ENCODE results near the gene MIXL1. TPM values are rescaled to one million over a fixed set of nuclear protein-coding genes. Genes with fewer than 3 reads are reported as not detected.
A peak's percentile ranks its signal among the peaks of the same experiment; 100 is the strongest.
"Not testable (repeated sequence)": the region's sequence is repeated elsewhere in the genome, so short reads cannot be mapped to it uniquely, and the experiment has no call there.

MIXL1 gene
- total RNA-seq, 6 donors from 2014 or later = 0.20 TPM; not detected in 5

DNA sequence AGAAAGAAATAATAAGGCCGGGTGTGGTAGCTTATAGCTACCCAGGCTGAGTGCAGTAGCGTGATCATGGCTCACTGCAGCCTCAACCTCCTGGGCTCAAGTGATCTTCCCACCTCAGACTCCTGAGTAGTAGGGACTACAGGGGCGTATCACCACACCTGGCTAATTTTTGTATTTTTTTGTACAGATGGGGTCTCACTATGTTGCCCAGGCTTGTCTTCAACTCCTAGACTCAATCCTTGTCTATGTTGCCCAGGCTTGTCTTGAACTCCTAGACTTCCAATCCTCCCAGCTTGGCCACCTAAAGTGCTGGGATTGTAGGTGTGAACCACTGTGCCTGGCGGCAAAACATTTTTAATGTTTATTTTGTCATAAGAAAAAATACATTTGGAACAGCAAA, 30.5 kb downstream of the MIXL1 start:
- Histone ChIP-seq H3K4me3 (no peak overlapping the region), H3K36me3 (no peaks in the 10 kb centered on the region), H3K4me1 (no peaks in the 10 kb centered on the region), H3K27ac (no peak overlapping the region), H3K27me3 (no peaks in the 10 kb centered on the region), H3K9me3 (no peaks in the 10 kb centered on the region)
- 93 to 99% methylated on average over 4 of the region's 4 CpGs for WGBS, 2 donors
- DNase-seq (no peak), ATAC-seq (ENCODE audit: low FRiP score in 2 of 2) (no peak)
- TF ChIP-seq POLR2A (IDR thresholded peaks at IDR 0.05) (no peak), POLR2AphosphoS5 (IDR thresholded peaks at IDR 0.05) (no peak), EP300 (IDR thresholded peaks at IDR 0.05) (no peak), CTCF (IDR thresholded peaks at IDR 0.05) (no peak)

DNA sequence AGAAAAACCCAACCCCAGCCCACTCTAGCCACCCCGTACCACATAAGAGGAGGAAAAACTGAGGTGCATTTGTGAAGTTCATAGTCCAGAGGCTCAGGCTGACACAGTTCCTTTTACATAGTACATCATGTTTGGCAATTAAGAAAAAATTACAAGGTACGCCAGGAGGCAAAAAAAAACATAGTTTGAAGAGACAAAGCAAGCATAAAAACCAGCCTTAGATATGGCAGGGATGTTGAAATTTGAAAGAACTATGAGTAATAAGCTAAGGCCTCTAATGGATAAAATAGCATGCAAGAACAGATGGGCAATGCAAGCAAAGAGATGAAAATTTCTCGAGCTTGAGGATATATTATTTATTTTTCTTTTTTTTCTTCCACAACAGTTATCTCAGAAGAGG, 31.9 kb downstream of the MIXL1 start:
- H3K27ac ChIP-seq = no peak overlapping the region
- WGBS, 2 donors = 78 to 83% methylated on average over 3 of the region's 3 CpGs
- H3K4me1 ChIP-seq = no peaks in the 10 kb centered on the region
- DNase-seq (no peak), ATAC-seq (ENCODE audit: low FRiP score in 2 of 2) (no peak)
- TF ChIP-seq POLR2AphosphoS5 (IDR thresholded peaks at IDR 0.05) (no peak), EP300 (IDR thresholded peaks at IDR 0.05) (no peak), CTCF (IDR thresholded peaks at IDR 0.05) (no peak), POLR2A (IDR thresholded peaks at IDR 0.05) (no peak)
- H3K9me3 ChIP-seq = no peaks in the 10 kb centered on the region
- no peaks in the 10 kb centered on the region for H3K36me3 ChIP-seq
- no peak overlapping the region for H3K4me3 ChIP-seq
- H3K27me3 ChIP-seq = no peaks in the 10 kb centered on the region

- H3K4me1 ChIP-seq = no peaks in the 10 kb centered on the region
- TF ChIP-seq POLR2AphosphoS5 (IDR thresholded peaks at IDR 0.05) (no peak), POLR2A (IDR thresholded peaks at IDR 0.05) (no peak), EP300 (IDR thresholded peaks at IDR 0.05) (no peak), CTCF (IDR thresholded peaks at IDR 0.05) (no peak)
- no peaks in the 10 kb centered on the region for H3K36me3 ChIP-seq
- H3K27me3 ChIP-seq = no peaks in the 10 kb centered on the region
- no peak overlapping the region for H3K4me3 ChIP-seq
- no peak for ATAC-seq (ENCODE audit: low FRiP score in 2 of 2)
- 97 to 100% methylated on average over 1 of the region's 1 CpG for WGBS, 2 donors
- no peak for DNase-seq
- H3K27ac ChIP-seq = no peak overlapping the region
- no peaks in the 10 kb centered on the region for H3K9me3 ChIP-seq
Measured at GRCh38 chr1:226261818-226262217, 38.4 kb downstream of the MIXL1 start.

DNA sequence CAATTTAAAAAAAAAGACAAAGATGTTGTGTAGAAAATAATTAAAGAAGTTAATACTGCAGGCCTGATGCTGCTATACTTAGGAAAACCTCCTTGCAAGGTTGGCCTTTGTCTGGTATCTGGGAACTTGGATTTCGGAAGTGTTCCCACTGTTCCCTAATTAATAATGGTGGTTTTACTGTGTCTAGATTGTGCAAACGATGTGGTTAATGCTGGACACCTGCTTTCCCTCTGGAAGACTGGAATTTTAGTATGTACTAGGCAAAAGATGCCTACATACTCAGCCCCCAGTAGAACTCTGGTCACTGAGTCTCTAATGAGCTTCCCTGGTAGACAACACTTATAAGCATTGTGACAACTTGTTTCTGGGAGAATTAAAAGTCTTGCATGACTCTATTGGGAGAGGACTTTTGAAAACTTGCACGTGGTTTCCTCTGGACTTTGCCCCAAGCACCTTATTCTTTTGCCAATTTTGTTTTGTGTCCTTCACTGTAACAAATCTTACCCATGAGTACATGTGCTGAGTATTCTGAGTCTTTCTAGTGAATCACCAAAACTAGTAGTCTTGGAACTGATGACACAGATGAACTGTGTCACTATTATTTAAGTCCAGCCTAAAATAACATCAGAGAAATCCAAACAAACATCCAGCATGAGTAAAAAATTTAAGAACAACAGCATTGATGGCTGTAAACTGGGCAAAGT, 45.1 kb downstream of the MIXL1 start:
- Histone ChIP-seq H3K36me3 (no peaks in the 10 kb centered on the region), H3K4me1 (peaks cover 0 to 3% (median 0%) of the 10 kb centered on the region in 4 donors), H3K27me3 (no peaks in the 10 kb centered on the region), H3K9me3 (no peaks in the 10 kb centered on the region), H3K27ac (no peak overlapping the region), H3K4me3 (no peak overlapping the region)
- 77% methylated on average over 3 of the region's 3 CpGs for WGBS, 2 donors
- DNase-seq = no peak
- ATAC-seq (ENCODE audit: low FRiP score in 2 of 2) = no peak
- TF ChIP-seq POLR2AphosphoS5 (IDR thresholded peaks at IDR 0.05) = no peak
- no peak for TF ChIP-seq CTCF (IDR thresholded peaks at IDR 0.05)
- no peak for TF ChIP-seq EP300 (IDR thresholded peaks at IDR 0.05)
- no peak for TF ChIP-seq POLR2A (IDR thresholded peaks at IDR 0.05)

- DNase-seq, H3K36me3 ChIP-seq, H3K4me1 ChIP-seq, H3K27ac ChIP-seq, H3K9me3 ChIP-seq, H3K4me3 ChIP-seq, H3K27me3 ChIP-seq: not testable (repeated sequence)
- ATAC-seq (ENCODE audit: low FRiP score in 2 of 2) = peak in 1 of 2 donors; percentile 62
- WGBS, 2 donors = 71 to 75% methylated on average over 7 to 8 of the region's 8 CpGs
Measured at GRCh38 chr1:226272233-226272902, 48.9 kb downstream of the MIXL1 start.

Measured in upper lobe of left lung (tissue), 6 donors.